GM18861 (cell line): Measurements from ENCODE around the gene PRCP.

ENCODE experiments used
- ATAC-seq: cut with Tn5 transposase; IDR thresholded peaks from one replicate; pipeline ENCODE4 v1.9.1; 2021; ENCODE audit not compliant: unreplicated experiment

The PRCP gene

GRCh38 chr11:82787981-82788380, 112.2 kb downstream of the PRCP start:
- ATAC-seq, result no peak

GRCh38 chr11:82786836-82787235, 113.4 kb downstream of the PRCP start:
- ATAC-seq, result no peak

GRCh38 chr11:82786001-82786400, 114.2 kb downstream of the PRCP start:
- no peak for ATAC-seq

- ATAC-seq, result no peak
These were observed 117.3 kb downstream of the PRCP start for GRCh38 chr11:82782825-82783374.

GRCh38 chr11:82778776-82779175, 121.5 kb downstream of the PRCP start:
- no peak for ATAC-seq

GRCh38 chr11:82776377-82776776, 123.9 kb downstream of the PRCP start:
- ATAC-seq, result no peak

GRCh38 chr11:82775736-82776346, 124.4 kb downstream of the PRCP start:
- peak; percentile 97 for ATAC-seq

- ATAC-seq, result no peak
These were observed 125.0 kb downstream of the PRCP start for GRCh38 chr11:82775218-82775617.
